HAP-1 (cell line): ENCODE measurements around the gene ADSL.
A peak's percentile ranks its signal among the peaks of the same experiment; 100 is the strongest.

Source experiments
- DNase-seq, 2 experiments: peaks; one replicate each; pipeline ENCODE4 v3.0.0-alpha.2; 2016 to 2020; ENCODE audit warnings: low spot score in 2 of 2
- H3K27me3 ChIP-seq: fragments of 250-450 bp; sonication (Bioruptor Pico); 2 replicates; pipeline ENCODE4 v1.5.1; 2020; ENCODE audit warnings: low read depth, mild to moderate bottlenecking, moderate library complexity
- H3K36me3 ChIP-seq: fragments of 250-450 bp; sonication (Bioruptor Pico); replicated peaks from 2 replicates; pipeline ENCODE4 v1.5.1; 2020; ENCODE audit warnings: mild to moderate bottlenecking
- H3K4me1 ChIP-seq: fragments of 250-450 bp; sonication (Bioruptor Pico); 2 replicates; pipeline ENCODE4 v1.5.1; 2020; ENCODE audit warnings: mild to moderate bottlenecking
- H3K4me3 ChIP-seq: fragments of 250-450 bp; sonication (Bioruptor Pico); 2 replicates; pipeline ENCODE4 v1.5.1; 2020; ENCODE audit warnings: mild to moderate bottlenecking, moderate library complexity
- H3K9me3 ChIP-seq: fragments of 250-450 bp; sonication (Bioruptor Pico); 2 replicates; pipeline ENCODE4 v1.5.1; 2020; ENCODE audit warnings: mild to moderate bottlenecking, moderate library complexity
- in situ Hi-C: fragments of 300-500 bp; cut with MboI; formaldehyde crosslinking; loops from 3 replicates; pipeline ENCODE4 v1.14.3; 2020; ENCODE audit warnings: low sequenced_read_pairs, inconsistent platforms, mixed read lengths

The ADSL gene

DNA sequence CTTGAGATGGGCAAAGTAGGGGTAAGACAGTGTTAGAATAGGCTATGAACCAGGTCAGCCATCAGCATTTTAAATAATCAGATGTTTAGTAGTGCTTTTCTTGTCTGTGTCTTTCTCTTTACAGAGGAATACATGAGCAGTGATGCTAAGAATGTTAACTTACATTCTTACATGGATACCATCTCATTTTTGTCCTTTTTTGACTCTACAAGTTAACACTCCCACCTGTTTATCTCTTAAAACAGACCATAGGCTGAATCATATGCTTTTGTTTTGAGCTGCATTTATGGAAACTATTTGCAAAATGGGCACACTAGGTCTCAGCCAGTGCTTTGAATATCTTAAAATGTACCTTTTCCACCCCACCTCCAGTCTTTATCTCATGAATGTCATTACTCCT lies 25.6 kb upstream of the ADSL start:
- in situ Hi-C loops = no loop called here
- no peak for DNase-seq

GRCh38 chr22:40322021-40322420 lies 24.3 kb upstream of the ADSL start:
- Histone ChIP-seq H3K4me3 (no peak overlapping the region), H3K9me3 (no peaks in the 10 kb centered on the region), H3K36me3 (peaks cover 46% of the 10 kb centered on the region), H3K27me3 (no peaks in the 10 kb centered on the region), H3K4me1 (no peaks in the 10 kb centered on the region)
- in situ Hi-C loops = no loop called here
- DNase-seq = no peak

More for the DNA sequence above, 25.6 kb upstream of the ADSL start:
- peaks cover 56% of the 10 kb centered on the region for H3K36me3 ChIP-seq
- no peaks in the 10 kb centered on the region for H3K27me3 ChIP-seq
- no peaks in the 10 kb centered on the region for H3K9me3 ChIP-seq
- H3K4me1 ChIP-seq = no peaks in the 10 kb centered on the region
- H3K4me3 ChIP-seq = no peak overlapping the region

GRCh38 chr22:40322818-40323447 lies 23.4 kb upstream of the ADSL start:
- in situ Hi-C loops = no loop called here
- Histone ChIP-seq H3K4me1 (no peaks in the 10 kb centered on the region), H3K27me3 (no peaks in the 10 kb centered on the region), H3K36me3 (peaks cover 37% of the 10 kb centered on the region), H3K9me3 (no peaks in the 10 kb centered on the region), H3K4me3 (no peak overlapping the region)
- no peak for DNase-seq

- Histone ChIP-seq H3K27me3 (no peaks in the 10 kb centered on the region), H3K36me3 (peaks cover 37% of the 10 kb centered on the region), H3K9me3 (no peaks in the 10 kb centered on the region), H3K4me1 (no peaks in the 10 kb centered on the region), H3K4me3 (no peak overlapping the region)
- no peak for DNase-seq
- in situ Hi-C loops = no loop called here
Measured at GRCh38 chr22:40323681-40324171, 22.6 kb upstream of the ADSL start.

DNA sequence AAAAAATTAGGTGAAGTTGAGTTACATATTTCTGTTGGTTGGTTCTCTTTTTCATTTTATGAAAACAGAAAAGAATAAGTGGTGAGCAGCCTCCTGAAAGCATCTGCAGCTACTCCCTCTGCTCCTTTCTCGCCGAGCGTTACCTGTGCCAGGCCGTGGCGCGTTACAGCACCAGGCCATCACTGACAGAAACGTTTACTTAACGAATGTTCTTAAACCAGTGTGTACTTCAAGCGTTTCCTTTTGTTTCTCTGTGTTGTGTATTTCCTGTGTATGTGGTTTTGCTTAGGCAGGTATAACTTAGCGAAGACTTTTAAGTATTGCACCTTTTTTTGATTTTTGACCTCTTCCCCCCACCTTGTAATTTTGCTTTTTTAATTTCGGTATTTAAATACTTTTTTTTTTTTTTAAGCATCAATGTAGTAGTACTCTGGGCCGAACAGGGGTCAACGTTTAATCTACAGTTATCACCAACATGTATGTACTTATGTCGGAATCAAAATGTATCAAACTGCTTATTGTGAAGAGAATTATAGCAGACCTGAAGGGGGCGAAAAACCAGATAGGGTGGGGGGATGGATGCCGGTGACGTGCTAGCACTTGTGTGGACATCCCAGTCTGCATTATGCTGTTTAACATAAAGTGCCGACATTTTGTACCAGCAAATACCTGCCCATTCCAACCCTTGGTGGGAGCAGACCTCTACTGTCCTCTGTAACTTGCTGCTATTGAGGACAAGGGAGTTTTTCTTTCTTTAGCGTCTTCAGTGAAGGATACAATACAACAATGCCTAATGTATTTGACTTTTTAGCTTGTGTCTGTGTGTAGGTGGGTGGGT lies 21.6 kb upstream of the ADSL start:
- H3K4me3 ChIP-seq = no peak overlapping the region
- H3K27me3 ChIP-seq = no peaks in the 10 kb centered on the region
- DNase-seq = peak in 1 of 2 experiments; percentile 9
- peaks cover 37% of the 10 kb centered on the region for H3K36me3 ChIP-seq
- in situ Hi-C loops = no loop called here
- H3K4me1 ChIP-seq = no peaks in the 10 kb centered on the region
- no peaks in the 10 kb centered on the region for H3K9me3 ChIP-seq

GRCh38 chr22:40325315-40325714 lies 21.0 kb upstream of the ADSL start:
- no peaks in the 10 kb centered on the region for H3K4me1 ChIP-seq
- H3K9me3 ChIP-seq = no peaks in the 10 kb centered on the region
- in situ Hi-C loops = no loop called here
- DNase-seq = no peak
- H3K36me3 ChIP-seq = peaks cover 30% of the 10 kb centered on the region
- H3K4me3 ChIP-seq = no peak overlapping the region
- no peaks in the 10 kb centered on the region for H3K27me3 ChIP-seq

DNA sequence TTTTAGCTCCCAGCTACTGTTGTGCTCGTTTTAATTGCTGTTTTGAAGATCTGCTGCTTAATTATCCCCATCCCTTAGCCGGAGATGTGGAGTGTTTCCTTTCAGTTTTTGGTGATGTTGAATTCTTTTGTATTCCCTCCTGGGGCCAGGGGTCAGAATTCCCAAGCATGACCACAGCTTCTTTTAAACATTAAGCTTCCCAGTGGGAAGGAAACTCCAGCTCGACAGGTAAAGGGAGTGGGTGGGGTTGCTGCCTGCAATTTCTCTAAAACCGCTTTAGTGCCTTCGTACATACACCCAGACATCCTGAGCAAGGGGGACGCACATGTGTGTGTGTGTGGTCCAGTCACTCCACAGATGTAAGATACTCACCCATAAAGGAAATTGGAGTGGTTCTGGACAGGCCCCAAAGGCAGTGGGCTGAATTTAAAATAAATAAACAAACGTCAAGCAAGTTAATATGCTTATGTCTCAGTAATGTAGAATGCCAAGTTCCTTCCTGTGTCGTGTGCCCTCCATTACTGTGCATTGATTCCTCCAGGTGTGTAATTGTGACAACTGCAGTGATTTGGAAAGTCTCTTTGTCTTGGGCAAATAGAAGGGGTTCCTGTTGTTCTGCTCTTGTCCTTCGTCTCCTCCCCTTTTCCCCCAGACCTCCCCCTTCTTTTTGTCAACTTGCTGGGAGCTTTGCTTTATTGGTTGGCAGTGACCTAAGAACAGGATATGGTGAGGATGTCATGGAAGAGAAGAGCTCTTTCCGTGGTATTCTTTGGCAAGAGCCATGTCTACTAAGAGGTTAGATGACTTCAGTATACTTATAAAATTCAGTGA lies 19.2 kb upstream of the ADSL start:
- no peak overlapping the region for H3K4me3 ChIP-seq
- no peaks in the 10 kb centered on the region for H3K9me3 ChIP-seq
- no peaks in the 10 kb centered on the region for H3K27me3 ChIP-seq
- DNase-seq = no peak
- peaks cover 12% of the 10 kb centered on the region for H3K36me3 ChIP-seq
- in situ Hi-C loops = no loop called here
- peaks cover 9% of the 10 kb centered on the region for H3K4me1 ChIP-seq

- no peak for DNase-seq
- H3K36me3 ChIP-seq = 0 out of 2 replicates have a peak, but pooled peaks cover 2% of the 10 kb centered on the region
- no peak overlapping the region for H3K4me3 ChIP-seq
- H3K27me3 ChIP-seq = no peaks in the 10 kb centered on the region
- peaks cover 14% of the 10 kb centered on the region for H3K4me1 ChIP-seq
- no peaks in the 10 kb centered on the region for H3K9me3 ChIP-seq
- in situ Hi-C loops = no loop called here
Measured at GRCh38 chr22:40328546-40329456, 17.5 kb upstream of the ADSL start.

- DNase-seq = no peak
- Histone ChIP-seq H3K27me3 (no peaks in the 10 kb centered on the region), H3K4me1 (peaks cover 14% of the 10 kb centered on the region), H3K9me3 (no peaks in the 10 kb centered on the region), H3K4me3 (no peak overlapping the region), H3K36me3 (0 out of 2 replicates have a peak, but pooled peaks cover 2% of the 10 kb centered on the region)
- in situ Hi-C loops = no loop called here
Measured at GRCh38 chr22:40329466-40329865, 16.8 kb upstream of the ADSL start.

DNA sequence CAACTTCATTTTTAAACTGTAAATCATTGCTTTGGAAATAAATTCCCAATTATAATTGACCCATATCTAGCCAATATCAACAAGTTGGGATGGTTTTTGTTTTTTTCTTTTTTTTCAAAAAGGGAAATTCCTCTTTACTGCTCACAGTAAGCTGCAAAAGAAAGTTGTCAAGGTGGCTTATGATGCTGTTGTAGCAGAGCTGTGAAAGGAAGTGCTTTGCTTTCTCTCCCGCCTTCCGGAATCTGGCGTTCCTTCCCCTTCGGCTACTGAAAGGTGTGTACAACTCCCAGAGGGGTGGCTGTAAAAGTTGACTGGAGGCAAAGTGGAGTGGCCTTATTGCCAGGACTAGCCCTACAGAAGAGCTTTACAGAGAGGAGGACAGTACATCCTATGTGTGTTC lies 16.2 kb upstream of the ADSL start:
- Histone ChIP-seq H3K4me3 (no peak overlapping the region), H3K36me3 (0 out of 2 replicates have a peak, but pooled peaks cover 2% of the 10 kb centered on the region), H3K9me3 (no peaks in the 10 kb centered on the region), H3K27me3 (no peaks in the 10 kb centered on the region), H3K4me1 (peaks cover 17% of the 10 kb centered on the region)
- in situ Hi-C loops = no loop called here
- DNase-seq = no peak

- H3K4me1 ChIP-seq = peaks cover 17% of the 10 kb centered on the region
- 0 out of 2 replicates have a peak, but pooled peaks cover 2% of the 10 kb centered on the region for H3K36me3 ChIP-seq
- no peak for DNase-seq
- no peaks in the 10 kb centered on the region for H3K27me3 ChIP-seq
- in situ Hi-C loops = no loop called here
- H3K4me3 ChIP-seq = no peak overlapping the region
- no peaks in the 10 kb centered on the region for H3K9me3 ChIP-seq
Measured at GRCh38 chr22:40330615-40331014, 15.7 kb upstream of the ADSL start.

- H3K4me1 ChIP-seq = peaks cover 17% of the 10 kb centered on the region
- in situ Hi-C loops = no loop called here
Measured at GRCh38 chr22:40331706-40332105, 14.6 kb upstream of the ADSL start.

GRCh38 chr22:40332319-40332781 lies 13.9 kb upstream of the ADSL start:
- in situ Hi-C loops = no loop called here
- H3K4me1 ChIP-seq = peaks cover 17% of the 10 kb centered on the region
- H3K4me3 ChIP-seq = no peak overlapping the region
- H3K27me3 ChIP-seq = no peaks in the 10 kb centered on the region
- 0 out of 2 replicates have a peak, but pooled peaks cover 2% of the 10 kb centered on the region for H3K36me3 ChIP-seq
- peak; percentile 51 to 61 for DNase-seq
- H3K9me3 ChIP-seq = no peaks in the 10 kb centered on the region

More at GRCh38 chr22:40331706-40332105, 14.6 kb upstream of the ADSL start:
- Histone ChIP-seq H3K4me3 (no peak overlapping the region), H3K27me3 (no peaks in the 10 kb centered on the region), H3K36me3 (0 out of 2 replicates have a peak, but pooled peaks cover 2% of the 10 kb centered on the region), H3K9me3 (no peaks in the 10 kb centered on the region)
- no peak for DNase-seq
